WTC11 (cell line): ENCODE results near the gene IL27RA.

ENCODE experiments used
- CTCF ChIP-seq: fragments of 200-600 bp; IDR thresholded peaks from 2 replicates; pipeline ENCODE4 v1.8.0; 2022; ENCODE audit warnings: antibody characterized with exemption
- SP1 ChIP-seq: sonication (generic); formaldehyde crosslinking; conservative IDR thresholded peaks from 2 replicates; pipeline ENCODE4 v1.8.1; 2022; ENCODE audit warnings: missing genetic modification reagents

- TF ChIP-seq CTCF, result no peak
- no peak for TF ChIP-seq SP1
Measured at GRCh38 chr19:14089662-14090508, 58.3 kb downstream of the IL27RA start.
